Colonic mucosa (tissue), 4 donors: ENCODE measurements around the gene RBM42. TPM values are rescaled to one million over a fixed set of nuclear protein-coding genes. Genes with fewer than 3 reads are reported as not detected.

Experiments
- DNase-seq: peaks from one replicate; pipeline ENCODE4 v3.0.0-alpha.2; 2020
- H3K27ac ChIP-seq: fragments of 200-600 bp; one replicate; pipeline ENCODE4 v1.8.0; 2021
- H3K27me3 ChIP-seq: fragments of 200-600 bp; one replicate; pipeline ENCODE4 v1.8.0; 2021
- H3K36me3 ChIP-seq: fragments of 200-600 bp; one replicate; pipeline ENCODE4 v1.8.0; 2021
- H3K4me1 ChIP-seq: fragments of 200-600 bp; one replicate; pipeline ENCODE4 v1.8.0; 2021; ENCODE audit warnings: mild to moderate bottlenecking
- H3K4me3 ChIP-seq: fragments of 200-600 bp; one replicate; pipeline ENCODE4 v1.8.0; 2021
- H3K9ac ChIP-seq, 2 donors: one replicate each; pipeline ENCODE4 v1.7.0; 2013; ENCODE audit warnings: control low read depth in 2 of 2, low read depth in 2 of 2, low read length in 2 of 2
- H3K9me3 ChIP-seq: fragments of 200-600 bp; one replicate; pipeline ENCODE4 v1.8.0; 2021
- intact Hi-C: fragments of 100-400 bp; cut with DNase I; formaldehyde crosslinking; loops from one replicate; pipeline ENCODE4 v1.14.1; 2022
- total RNA-seq, 2 donors: library from RNA; stranded (reverse); fragmentation: NEBNext Ultra II Directional in 1 of 2; extraction: Animal tissue kit (Norgen Biotek cat#: 25700) in 1 of 2; gene quantifications; one replicate each; pipeline ENCODE4 v1.2.1, GENCODE V29; 2021
- TF ChIP-seq, protein P1 (sequence below): fragments of 200-600 bp; IDR thresholded peaks from one replicate; pipeline ENCODE4 v1.8.0; 2022; ENCODE audit warnings: antibody characterized with exemption, mild to moderate bottlenecking
- donor health status: healthy.
- donor health status: DM: no; HTN: no; CAD: no.
- donor health status: DM: no; HTN: no; CAD: no.

The RBM42 gene, protein sequence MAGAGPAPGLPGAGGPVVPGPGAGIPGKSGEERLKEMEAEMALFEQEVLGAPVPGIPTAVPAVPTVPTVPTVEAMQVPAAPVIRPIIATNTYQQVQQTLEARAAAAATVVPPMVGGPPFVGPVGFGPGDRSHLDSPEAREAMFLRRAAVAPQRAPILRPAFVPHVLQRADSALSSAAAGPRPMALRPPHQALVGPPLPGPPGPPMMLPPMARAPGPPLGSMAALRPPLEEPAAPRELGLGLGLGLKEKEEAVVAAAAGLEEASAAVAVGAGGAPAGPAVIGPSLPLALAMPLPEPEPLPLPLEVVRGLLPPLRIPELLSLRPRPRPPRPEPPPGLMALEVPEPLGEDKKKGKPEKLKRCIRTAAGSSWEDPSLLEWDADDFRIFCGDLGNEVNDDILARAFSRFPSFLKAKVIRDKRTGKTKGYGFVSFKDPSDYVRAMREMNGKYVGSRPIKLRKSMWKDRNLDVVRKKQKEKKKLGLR
- total RNA-seq, result 100 to 1,000 TPM in 1 of 2 donors, 10 to 100 TPM in 1; 73.5 to 117 TPM

GRCh38 chr19:35628565-35629331 lies at the start of gene RBM42:
Gene RBM42, plus strand, starts transcription at chr19:35629036. Its CDS starts 118 bp downstream, at chr19:35629154.
- Histone ChIP-seq H3K36me3 (no peaks in the 10 kb centered on the region), H3K9ac (peak within 1 kb of the TSS; percentile 94 to 97), H3K9me3 (no peaks in the 10 kb centered on the region), H3K27ac (peak within 1 kb of the TSS; percentile 93), H3K4me1 (peaks cover 6% of the 10 kb centered on the region), H3K27me3 (no peaks in the 10 kb centered on the region), H3K4me3 (peak within 1 kb of the TSS; percentile 98)
- peak; percentile 97 for DNase-seq
- TF ChIP-seq, protein P1, sequence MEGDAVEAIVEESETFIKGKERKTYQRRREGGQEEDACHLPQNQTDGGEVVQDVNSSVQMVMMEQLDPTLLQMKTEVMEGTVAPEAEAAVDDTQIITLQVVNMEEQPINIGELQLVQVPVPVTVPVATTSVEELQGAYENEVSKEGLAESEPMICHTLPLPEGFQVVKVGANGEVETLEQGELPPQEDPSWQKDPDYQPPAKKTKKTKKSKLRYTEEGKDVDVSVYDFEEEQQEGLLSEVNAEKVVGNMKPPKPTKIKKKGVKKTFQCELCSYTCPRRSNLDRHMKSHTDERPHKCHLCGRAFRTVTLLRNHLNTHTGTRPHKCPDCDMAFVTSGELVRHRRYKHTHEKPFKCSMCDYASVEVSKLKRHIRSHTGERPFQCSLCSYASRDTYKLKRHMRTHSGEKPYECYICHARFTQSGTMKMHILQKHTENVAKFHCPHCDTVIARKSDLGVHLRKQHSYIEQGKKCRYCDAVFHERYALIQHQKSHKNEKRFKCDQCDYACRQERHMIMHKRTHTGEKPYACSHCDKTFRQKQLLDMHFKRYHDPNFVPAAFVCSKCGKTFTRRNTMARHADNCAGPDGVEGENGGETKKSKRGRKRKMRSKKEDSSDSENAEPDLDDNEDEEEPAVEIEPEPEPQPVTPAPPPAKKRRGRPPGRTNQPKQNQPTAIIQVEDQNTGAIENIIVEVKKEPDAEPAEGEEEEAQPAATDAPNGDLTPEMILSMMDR, result no peak
- intact Hi-C loops, result no loop called here

- no peaks in the 10 kb centered on the region for H3K36me3 ChIP-seq
- no peaks in the 10 kb centered on the region for H3K4me1 ChIP-seq
- H3K27me3 ChIP-seq, result no peaks in the 10 kb centered on the region
- H3K27ac ChIP-seq, result no peak overlapping the region
- no peak overlapping the region for H3K9ac ChIP-seq
- intact Hi-C loops, result no loop called here
- TF ChIP-seq, protein P1, result no peak
- H3K9me3 ChIP-seq, result no peaks in the 10 kb centered on the region
- H3K4me3 ChIP-seq, result no peak overlapping the region
- no peak for DNase-seq
These were observed 46.1 kb upstream of the RBM42 start for GRCh38 chr19:35582760-35583159.

- intact Hi-C loops, result no loop called here
- no peaks in the 10 kb centered on the region for H3K27me3 ChIP-seq
- H3K4me3 ChIP-seq, result no peak within 1 kb of the TSS
- no peaks in the 10 kb centered on the region for H3K9me3 ChIP-seq
- no peak within 1 kb of the TSS for H3K9ac ChIP-seq
- no peak within 1 kb of the TSS for H3K27ac ChIP-seq
- TF ChIP-seq, protein P1, result no peak
- H3K4me1 ChIP-seq, result no peaks in the 10 kb centered on the region
- DNase-seq, result no peak
- H3K36me3 ChIP-seq, result no peaks in the 10 kb centered on the region
These were observed 43.0 kb upstream of the RBM42 start, which contains the start of gene PMIS2 for GRCh38 chr19:35585848-35586247. Gene PMIS2, plus strand, starts transcription at chr19:35586173. Its CDS starts 87 bp downstream, at chr19:35586260.

DNA sequence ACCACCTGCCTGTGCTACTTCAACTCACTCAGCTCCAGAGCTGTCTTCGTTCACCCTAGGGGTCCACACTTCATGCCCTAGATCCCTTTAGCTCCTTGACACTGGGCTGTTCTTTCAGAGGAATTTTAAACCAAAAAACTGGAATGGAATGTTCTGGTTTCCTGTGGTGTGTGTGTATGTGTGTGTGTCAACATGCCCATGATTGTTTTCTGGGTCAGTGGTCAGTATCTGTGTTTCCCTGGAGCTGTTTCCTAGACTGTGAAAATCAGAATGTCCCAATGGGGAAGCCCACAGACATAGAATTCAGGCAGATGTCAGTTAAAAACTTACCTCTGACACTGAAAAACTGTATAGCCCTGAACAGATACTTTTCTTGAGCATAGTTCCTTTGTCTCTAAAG lies 41.5 kb upstream of the RBM42 start:
- TF ChIP-seq, protein P1, result no peak
- Histone ChIP-seq H3K4me1 (no peaks in the 10 kb centered on the region), H3K36me3 (no peaks in the 10 kb centered on the region), H3K9ac (no peak overlapping the region), H3K27ac (no peak overlapping the region), H3K4me3 (no peak overlapping the region), H3K9me3 (no peaks in the 10 kb centered on the region), H3K27me3 (no peaks in the 10 kb centered on the region)
- intact Hi-C loops, result no loop called here
- no peak for DNase-seq

DNA sequence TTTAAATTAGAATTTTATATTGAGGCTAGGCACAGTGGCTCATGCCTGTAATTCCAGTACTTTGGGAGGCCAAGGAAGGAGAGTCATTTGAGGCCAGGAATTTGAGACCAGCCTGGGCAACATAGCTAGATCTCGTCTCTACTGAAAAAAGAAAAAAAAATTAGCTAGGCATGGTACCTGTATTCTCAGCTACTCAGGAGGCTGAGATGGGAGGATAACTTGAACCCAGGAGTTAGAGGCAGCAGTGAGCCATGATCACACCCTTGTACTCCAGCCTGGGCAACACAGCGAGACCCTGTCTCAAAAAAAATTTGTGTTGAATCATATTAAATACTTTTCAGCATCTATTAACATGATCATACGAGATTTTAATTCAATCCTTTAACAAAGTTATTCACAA lies 38.0 kb upstream of the RBM42 start:
- Histone ChIP-seq H3K9ac (no peak overlapping the region), H3K4me1 (no peaks in the 10 kb centered on the region), H3K9me3 (no peaks in the 10 kb centered on the region), H3K27me3 (no peaks in the 10 kb centered on the region), H3K4me3 (no peak overlapping the region), H3K27ac (no peak overlapping the region), H3K36me3 (no peaks in the 10 kb centered on the region)
- DNase-seq, result no peak
- intact Hi-C loops, result no loop called here
- TF ChIP-seq, protein P1, result no peak
